Suppressor macrophage (primary cell): ENCODE data around the gene MLLT1.

ENCODE experiments used
- DNase-seq, 4 experiments: peaks; one replicate each; pipeline ENCODE4 v3.0.0-alpha.2; 2020 to 2022

The MLLT1 gene

DNA sequence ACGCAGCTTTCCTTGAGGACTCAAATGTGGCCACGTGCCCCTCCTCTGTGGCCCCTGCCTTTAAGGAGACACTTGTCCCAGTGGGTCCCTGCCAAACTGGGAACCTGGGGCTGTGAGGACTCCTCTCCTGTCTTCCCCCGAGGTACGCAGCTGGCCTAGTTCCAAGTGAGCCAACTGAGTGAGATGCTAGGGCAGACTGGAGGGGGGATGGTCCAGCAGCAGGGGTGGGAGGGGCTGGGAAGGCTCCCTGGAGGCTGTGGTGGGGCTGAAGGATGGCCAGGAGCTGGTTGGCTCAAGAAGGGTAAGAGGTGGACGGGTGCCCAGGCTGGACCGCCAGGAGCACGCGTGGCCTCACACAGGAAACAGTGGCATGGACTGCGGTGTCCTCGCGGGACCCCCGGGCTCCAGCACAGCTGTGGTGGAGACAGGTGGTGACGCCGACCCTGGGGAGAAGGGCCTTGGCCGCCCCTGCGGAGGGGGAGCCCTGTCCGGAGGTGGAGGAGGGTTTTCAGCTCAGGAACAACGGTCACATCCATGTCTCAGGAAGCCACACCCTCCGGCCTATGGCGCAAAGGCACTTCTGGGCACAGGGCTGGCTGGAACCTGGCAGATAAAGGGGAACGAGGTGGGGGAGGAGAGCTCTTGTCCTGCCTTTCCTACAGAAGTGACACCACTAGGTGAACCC is 45.8 kb downstream of the MLLT1 start:
- peak; percentile 16 to 59 (median 36) for DNase-seq

DNA sequence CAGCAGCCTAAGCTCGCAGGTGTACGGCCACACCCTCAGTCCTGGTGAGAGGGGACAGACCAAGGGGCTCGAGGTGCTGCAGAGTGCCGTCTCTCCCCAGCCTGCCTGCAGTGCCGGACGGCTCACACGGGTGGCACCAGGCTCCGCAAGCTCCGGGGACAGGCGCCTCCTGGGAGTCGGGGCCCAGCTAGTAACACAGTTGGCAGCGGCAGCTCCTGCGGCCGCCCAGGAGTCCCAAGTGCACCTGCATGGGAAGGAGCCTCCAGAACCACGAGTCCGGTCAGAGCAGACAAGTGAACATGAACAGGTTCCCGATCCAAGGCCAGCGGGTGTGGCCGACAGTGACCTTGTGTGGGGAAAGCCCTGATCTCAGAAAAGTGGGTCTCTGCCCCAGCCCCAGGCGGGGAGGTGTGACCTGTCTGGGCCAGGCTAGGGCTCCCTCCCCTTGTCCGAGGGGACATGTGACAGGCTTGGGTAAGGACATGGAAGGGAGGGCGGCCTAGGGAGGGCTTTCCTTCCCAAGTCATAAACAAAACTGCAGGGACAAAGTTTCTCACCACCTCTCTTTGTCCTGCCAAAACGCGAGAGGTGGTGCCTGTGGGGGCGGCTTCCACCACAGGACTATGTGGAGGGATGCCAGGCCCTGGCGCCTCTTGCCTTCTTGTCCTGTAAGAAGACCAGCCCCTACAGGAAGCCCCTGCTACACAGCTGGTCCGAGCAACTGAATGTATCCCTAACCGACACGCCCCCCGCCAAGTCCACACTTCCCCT is 46.5 kb downstream of the MLLT1 start:
- no peak for DNase-seq

DNA sequence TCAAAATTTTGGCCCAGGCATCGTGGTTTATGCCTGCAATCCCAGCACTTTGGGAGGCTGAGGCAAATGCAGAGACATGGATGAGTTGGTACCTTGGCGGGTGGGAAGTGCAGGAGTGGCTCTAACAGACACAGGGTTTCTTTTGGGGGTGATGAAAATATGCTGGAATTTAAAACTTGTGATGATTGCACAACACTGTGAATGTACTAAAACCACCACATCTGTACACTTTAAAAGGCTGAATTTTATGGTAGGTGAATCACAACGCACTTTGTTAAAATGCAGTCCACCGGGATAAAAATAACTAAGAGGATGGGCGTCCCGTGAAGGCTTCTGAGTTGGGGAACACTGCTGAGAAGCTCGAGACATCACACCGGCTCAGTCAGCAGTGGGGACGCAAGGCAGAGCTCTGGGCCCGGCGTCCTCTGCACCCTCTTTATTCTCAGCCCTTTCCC is 47.1 kb downstream of the MLLT1 start:
- no peak for DNase-seq

DNA sequence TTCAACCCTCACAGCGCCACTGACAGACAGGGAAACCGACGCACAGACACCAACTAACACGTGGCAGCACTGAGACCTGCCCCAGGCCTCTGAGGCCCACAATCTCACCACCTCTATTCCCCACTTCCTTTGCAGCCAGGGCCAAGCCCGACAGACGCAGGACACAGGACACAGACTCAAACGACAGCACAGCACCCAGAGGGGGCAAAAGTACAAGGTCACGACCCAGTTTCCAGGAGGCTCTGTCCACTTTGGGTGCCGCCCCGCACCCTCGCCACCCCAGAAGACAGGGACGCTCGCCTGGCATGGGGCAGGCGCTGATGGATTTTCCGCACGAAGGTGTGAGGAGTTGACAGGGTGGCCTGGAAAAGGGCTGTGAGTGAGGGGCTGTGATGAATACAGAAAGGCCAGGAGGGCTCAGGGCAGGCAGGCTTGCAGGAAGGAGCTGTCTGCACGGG is 48.8 kb downstream of the MLLT1 start:
- DNase-seq: no peak

DNA sequence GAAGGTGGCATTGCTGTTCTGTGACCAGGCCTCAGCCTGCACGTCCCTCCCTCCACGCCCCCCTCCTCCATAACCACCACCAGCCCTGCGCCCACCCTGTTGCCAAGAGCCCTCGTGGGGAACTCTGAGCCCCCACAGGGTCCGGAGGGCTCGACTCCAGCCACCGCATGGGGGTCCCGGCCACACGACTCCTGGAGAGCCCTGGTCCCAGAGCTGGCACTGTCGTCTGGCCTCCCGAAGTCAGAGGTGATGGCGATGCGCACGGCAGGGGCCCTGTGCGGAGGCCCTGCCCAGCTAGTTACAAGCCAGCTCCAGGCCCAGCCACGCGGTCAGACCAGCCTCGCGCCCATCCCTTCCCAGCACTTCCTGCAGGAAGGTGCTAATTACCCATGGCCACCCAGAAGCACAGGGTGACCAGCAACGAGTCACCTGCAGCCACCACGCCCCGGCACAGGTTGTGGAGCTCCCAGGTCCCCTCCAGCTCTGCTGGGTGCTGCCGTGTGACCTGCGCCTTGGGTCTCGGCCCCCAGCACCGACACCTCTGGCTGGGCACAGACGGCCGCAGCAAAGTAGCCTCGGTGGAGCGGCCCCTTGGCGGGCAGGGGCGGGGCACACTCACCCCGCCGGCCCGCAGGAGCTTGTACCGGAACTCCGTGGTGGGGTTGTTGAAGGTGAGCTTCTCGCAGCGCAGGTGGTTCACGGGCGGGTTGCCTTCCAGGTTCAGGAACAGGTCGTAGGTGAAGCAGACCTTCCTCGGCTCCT is 49.6 kb downstream of the MLLT1 start:
- DNase-seq: no peak

DNA sequence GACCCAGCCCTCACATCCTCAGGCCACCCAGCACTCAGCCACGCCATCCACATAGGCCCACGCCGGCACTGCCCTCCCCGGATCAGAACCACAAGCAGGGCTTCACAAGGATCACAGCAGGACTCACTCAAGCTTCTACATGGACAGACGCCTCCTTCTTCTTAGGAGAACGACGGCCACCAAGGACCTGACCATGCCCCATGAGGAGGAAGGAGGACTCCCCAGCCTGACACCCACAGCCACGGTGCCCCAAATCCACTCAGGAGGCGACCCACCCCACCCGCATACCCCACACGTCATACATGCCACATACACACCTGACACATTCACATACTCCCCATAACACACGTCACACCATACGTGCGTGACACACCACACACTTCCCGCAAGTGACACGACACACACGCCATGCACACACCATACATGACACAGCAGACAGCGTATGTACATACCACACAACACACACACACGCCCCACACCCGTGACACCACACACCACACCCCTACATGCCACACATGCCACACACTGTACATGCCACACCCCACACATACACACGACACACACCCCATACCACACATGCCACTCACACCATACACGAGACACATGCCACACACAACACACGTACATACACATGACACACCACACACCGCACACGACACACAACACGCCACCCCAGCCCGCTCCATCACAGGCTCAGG is 50.4 kb downstream of the MLLT1 start:
- DNase-seq: no peak

DNA sequence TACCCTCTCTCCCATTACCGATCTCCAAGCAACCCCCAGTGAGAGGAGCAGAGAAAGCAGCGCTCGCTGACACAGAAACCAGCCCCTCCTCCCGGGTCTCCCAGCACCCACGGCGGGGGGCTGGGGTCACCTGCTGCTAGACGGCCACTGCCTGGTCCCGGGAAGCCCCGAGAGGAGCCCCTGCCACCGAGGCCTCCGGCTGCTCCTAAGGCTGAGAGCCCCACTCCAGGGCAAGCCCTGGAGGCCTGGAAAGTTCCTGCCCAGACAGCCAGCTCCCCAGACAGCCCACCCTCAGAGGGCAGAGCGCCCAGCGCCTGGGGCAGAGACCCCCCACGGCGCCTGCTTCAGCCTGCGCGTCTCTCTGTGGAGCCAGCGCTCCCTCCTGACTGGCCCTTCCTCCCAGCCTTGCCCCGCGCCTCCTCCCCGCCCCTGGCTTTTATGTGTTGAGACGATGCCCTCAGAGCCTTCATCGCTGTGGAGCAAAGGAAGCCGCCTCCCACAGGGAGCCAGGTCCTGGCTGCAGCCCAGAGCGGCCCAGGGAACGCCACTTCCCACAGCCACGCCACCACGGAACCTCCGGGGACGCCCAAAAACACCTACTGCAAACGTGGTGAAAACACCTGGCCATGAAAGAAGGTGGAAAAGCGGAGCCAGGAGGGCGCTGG is 51.1 kb downstream of the MLLT1 start:
- DNase-seq: no peak

DNA sequence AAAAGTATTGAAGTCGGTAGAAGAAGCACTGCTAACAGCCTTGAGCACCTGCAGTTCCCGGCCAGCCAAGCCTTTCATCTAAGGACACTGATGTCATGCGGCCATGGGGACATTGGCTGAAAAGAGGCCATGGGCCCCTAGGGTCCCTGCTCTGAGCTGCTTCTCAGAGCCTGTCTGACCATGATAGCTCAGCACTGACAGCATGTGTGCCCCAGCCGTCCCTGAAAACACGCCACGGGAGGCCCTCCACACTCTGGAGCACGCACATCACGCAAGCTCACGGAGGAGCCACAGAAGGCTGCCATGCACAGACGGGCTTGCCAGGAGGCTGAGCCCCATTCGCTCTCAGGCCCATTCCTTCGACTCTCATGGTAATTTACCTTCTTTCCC is 51.8 kb downstream of the MLLT1 start:
- DNase-seq: no peak

DNA sequence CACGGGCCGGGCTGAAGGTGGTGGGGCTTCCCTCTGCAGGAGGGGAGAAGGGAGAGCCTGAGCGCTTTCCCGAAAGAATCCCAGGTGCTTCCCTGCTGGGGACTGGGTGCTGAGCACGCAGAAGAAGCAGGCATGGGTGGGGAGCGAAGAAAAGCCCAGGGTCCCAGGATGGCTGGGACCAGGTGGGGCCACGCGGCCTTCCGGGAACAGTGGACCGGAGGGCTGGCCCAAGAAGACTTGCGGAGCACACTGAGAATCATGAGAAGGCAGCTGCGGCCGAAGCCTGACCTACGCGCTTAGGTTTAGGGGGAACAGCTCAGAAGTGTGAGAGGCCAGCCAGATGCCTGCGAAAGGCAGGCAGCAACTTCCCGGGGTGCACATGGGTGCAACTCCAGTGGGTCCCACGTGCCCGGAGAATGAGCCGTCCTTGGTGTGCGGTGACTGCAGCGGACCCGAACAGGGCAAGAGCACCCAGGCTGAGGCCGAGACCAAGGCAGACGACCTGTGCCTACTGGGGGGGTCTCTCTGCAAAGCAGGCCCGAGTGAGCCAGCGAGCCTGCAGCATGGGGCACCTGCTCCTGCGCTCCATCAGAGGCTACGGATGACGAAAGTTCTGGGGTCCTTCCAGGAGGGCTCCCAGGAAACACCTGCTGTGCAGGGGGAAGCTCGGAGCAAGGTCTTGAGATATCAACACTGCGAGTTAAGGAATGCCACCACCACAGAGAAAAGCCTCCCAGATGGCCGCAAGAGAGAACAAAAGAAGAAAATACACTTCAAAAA is 52.4 kb downstream of the MLLT1 start:
- no peak for DNase-seq

DNA sequence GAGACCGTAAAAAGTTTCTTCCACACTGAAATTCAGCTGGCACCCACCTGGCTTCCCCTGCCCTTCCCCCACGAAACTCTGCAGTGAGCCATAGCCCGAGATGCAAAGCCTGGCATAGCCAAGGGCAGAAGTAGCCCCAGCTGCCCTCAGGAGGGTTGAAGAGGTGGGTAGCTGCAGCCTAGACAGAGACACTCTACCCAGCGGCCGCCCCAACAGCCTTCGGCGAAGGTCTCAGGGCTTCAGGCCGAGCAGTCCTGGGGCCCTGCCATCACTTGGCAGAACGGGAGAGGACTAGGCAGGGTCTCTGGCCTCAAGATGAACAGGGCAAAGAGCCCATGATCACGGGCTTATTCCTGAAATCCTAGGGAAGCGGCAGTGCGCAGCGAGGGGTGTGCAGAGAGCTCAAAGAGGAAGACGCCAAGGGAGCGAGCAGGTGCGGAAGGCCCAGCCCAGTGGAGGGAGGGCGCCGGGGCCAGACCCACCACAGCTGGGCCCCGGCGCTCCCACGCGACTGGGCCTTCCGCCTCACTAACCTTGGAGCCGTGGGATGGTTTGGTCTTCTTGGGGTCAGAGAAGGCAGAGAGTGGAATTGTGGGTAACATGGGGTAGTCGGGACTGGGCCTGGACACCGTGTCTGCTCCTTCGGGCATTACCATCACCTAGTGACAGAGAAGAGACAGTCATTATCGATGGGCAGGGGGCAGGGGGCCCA is 53.2 kb downstream of the MLLT1 start:
- DNase-seq: no peak

DNA sequence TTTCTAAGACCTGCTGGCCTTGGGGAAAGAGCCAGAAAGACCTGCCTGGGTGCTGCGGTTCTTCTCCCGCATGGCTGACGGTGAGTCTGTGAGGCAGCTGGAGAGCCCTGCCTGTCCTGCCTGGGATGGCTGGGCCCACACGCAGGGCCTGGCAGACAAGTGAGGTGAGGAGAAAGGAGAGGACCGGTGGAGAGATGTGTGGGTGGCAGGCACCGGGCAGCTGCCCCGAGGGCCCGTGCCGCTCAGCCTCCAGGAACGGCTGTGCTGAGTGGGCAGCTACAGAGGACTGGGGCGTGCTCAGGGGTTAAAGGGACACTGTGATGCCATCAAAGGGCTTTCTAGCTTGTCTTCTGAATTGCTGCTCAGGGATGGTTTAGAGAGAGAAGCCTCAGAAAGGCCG is 53.8 kb downstream of the MLLT1 start:
- no peak for DNase-seq

DNA sequence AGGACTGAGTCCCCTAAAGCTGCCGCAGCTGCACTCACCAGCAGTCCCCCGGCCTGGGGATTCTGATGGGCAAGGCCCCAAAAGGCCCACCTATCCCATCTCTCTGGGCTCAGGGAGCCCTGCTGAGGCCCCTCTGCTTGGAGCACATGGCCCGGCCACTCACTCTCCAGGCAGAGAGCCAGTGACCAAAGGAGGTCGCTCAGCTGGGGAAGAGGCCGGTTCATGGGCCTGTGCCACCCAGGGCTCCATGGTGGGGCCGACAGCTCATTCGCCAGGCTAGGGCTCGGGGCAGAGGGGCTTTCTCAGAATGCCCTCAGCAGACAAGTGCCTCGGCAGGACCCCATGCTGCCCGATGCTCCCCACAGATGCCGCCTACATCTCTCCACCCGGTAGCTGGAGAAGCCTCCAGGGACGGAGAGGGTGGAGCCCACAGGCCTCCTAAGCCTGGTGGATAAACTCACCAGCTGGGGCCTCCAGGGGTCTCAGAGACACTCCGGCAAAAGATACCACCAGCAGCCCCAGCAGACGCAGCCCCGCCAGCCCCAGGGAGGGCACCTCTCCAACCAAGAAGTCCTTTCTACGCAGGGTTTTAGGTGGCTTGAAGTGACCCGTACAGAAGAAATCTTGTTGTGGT is 54.4 kb downstream of the MLLT1 start:
- DNase-seq: no peak

DNA sequence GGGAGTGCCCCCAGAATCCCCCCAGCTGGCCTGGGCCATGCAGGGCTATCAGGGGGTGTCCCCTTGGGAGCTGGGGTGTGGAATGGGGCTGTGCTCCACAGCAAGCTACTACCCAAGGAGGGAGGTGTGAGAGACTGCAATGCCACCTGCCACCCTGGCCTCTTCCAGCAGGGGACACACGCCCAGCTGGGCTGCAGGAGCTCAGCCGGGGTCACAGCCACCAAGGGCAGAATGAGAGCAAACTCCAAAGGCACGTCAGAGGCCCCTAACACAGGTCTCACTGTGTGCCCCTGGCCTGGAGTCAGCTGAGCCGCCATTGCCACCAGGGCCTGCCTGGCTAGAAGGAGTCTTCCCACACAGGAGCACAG is 55.5 kb downstream of the MLLT1 start:
- DNase-seq: no peak

DNA sequence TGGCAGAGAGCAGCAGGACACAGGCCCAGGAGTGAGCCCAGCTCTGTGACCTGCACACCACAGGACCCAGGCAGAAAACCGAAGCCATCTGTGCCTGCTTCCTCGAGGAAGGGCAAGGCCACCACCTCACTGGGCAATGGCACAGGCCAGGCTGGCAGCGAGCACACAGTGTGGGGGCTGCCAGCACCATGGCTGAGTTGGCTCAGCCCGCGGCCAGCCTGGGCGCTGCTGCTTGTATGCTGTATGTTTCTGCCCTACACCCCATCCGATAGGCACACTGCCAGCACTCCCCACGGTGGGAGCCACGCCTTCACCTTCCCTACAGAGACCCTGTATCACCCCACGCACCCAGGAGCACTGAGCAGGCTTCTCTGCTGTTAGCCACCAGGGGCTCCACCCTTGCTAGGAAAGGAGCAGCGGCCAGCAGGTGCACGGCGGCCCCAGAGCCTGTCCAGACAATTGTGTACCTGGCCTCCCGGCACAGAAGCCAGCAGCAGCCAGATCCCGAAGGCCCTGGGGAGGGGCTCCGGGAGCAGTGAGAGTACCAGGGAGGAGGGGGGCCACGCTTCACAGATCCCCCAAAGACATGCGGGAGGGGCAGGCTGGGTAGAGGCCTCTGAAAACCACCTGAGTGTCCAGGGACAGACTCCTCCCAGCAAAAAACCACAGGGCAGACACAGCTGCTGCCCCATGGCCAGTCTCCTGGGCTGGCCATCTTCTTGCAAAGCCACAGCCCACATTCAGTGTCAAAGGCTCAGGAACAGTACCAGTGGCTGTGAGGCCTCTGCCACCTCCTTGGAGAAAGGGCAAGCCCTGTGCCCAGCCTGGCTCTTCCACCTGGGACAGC is 56.1 kb downstream of the MLLT1 start:
- DNase-seq: no peak

DNA sequence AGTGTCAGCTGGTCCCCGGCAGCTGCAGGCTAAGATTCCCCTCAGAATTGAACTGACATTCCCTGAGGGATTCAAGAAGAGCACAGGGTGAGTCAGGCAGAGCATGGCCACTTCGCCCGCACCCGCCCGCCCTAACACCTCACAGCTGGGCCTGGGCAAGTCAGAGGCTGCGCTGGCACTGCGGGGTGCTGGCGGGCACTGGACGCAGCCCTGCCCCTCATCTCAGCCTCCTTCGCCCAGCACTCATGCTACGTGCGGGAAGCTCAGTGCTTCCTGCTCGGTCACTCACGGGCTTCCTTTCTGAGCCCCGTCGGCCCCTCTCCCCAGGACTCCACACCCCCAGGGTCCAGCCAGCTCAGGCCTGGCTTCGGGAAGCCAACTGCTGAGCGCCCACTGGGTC is 56.9 kb downstream of the MLLT1 start:
- no peak for DNase-seq

DNA sequence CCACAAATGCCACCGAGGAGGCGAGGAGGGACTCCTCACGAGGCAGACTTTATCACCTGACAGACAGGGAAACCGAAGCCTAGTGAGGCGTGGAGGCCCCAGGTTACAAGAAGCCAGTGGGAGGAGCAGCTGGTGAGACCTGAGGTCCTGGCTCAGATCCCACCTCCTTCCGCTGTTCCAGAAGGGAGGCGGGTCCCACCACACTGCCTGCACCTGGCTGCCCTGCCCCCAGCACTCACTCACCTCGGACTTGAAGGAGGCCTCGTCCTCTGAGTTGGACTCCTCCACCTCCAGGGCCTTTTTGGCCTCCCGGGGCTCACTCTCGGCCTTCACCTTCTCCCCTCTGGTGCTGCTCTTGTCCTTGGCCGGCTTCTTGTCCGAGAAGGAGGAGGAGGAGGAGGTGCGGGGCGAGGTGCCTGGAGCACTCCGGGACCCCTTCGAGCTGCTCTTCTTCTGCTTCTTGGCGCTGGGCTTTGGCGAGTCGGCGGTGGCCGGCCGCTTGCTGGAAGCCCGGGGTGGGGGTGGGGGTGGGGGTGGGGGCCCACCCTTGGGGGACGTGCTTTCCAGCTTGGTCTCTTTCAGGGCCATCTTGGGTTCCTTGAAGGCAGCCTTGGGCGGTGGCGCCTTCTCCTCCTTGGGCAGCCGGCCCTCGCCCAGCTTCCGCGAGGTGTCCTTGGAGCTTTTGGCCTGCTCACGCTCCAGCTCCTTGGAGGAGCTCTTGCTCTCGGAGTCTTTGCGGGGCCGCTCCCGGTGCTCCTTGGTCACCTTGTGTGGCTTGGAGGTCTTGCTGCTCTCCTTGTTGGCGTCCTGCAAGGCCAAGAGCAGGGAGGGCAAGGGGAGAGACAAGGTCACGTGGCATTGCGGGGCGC is 57.7 kb downstream of the MLLT1 start:
- DNase-seq: no peak

DNA sequence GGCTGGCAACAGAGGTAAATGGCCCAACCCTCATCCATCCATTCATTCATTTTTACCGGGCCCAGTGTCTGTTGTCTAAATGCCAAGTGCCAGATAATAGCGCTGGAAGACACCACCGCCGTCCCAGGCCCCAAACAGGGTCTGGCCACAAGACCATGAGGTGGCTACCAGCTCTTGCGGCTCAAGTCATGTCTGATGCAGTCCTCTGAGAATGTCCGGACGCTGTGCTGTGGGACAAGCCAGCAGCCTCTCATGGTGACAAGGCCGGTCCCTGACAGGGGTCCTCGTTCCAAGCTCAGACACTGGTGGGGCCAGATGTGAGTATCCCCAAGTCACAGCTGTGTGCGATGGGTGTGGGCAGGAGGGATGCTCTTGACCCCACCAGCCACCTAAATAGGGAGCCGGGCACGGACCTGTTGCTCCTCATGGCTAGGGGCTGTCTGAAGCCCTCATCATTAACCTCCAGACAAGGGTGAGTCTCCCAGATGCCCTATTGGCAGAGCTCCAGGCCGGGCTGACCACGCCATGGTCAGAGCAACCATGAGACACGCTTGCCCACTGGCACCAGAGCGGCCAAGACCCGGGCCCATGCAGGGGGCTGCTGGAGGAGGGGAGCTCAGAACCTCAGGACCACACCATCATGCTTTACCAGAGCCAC is 58.4 kb downstream of the MLLT1 start:
- DNase-seq: no peak
